Liver (tissue), 3 donors: ENCODE data around the gene SDF4.

Experiments
- JUND ChIP-seq, 2 donors: IDR thresholded peaks; 2 replicates each; pipeline ENCODE4 v1.6.1; 2016; ENCODE audit warnings: antibody characterized with exemption in 2 of 2
- TF ChIP-seq, protein P1 (sequence below): fragments of 150-350 bp; IDR thresholded peaks from 2 replicates; pipeline ENCODE4 v1.5.1; 2017; ENCODE audit warnings: improper control_type of control experiment, low read depth, low read length; ENCODE audit not compliant: missing input control
- TF ChIP-seq, protein P2 (sequence below): IDR thresholded peaks from 2 replicates; pipeline ENCODE4 v1.6.1; 2016; ENCODE audit warnings: antibody characterized with exemption
- donor health status: healthy.
- donor health status: healthy.

DNA sequence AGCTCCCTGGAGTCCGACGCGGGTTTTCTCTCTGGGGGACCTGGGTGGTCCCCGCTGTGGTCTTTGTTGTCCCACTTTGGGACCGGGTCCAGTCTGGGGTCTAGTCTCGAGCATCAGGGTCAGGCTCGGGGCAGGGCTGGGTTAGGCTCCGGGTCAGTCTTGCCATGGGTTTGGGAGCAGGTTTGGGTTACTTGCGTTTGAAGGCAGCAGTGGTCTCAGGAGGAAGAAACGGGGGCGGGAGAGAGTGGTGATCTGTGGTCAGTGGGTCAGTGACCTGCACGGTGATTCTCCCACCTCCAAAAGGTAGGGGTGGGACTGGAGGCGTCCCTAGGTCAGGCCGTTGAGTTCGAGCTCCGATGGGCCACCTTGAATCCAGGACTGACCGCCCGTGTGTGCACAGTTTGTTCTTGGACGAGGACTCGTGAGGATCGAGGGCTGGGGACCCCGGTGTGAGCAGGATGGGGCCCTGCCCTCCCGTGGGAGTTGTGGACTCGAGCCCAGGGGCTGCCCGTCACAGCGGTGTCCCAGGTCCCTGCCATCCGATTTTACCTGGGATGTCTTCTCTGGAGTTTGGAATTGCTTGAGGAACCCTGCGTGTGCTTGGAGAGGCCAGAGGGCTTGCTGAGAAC is 2.5 kb upstream of the SDF4 start:
- TF ChIP-seq, protein P1, sequence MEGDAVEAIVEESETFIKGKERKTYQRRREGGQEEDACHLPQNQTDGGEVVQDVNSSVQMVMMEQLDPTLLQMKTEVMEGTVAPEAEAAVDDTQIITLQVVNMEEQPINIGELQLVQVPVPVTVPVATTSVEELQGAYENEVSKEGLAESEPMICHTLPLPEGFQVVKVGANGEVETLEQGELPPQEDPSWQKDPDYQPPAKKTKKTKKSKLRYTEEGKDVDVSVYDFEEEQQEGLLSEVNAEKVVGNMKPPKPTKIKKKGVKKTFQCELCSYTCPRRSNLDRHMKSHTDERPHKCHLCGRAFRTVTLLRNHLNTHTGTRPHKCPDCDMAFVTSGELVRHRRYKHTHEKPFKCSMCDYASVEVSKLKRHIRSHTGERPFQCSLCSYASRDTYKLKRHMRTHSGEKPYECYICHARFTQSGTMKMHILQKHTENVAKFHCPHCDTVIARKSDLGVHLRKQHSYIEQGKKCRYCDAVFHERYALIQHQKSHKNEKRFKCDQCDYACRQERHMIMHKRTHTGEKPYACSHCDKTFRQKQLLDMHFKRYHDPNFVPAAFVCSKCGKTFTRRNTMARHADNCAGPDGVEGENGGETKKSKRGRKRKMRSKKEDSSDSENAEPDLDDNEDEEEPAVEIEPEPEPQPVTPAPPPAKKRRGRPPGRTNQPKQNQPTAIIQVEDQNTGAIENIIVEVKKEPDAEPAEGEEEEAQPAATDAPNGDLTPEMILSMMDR, result no peak
- TF ChIP-seq, protein P2, sequence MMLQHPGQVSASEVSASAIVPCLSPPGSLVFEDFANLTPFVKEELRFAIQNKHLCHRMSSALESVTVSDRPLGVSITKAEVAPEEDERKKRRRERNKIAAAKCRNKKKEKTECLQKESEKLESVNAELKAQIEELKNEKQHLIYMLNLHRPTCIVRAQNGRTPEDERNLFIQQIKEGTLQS, result no peak
- TF ChIP-seq JUND (IDR thresholded peaks at IDR 0.05), result no peak
